HEK293 (cell line): ENCODE data around the gene NAT16.

ENCODE experiments used
- FEZF1 ChIP-seq: fragments of 450-650 bp; formaldehyde crosslinking; IDR thresholded peaks from 2 replicates; pipeline ENCODE4 v1.5.1; 2016; ENCODE audit warnings: missing biosample characterization, missing genetic modification characterization
- GLI2 ChIP-seq: fragments of 450-650 bp; formaldehyde crosslinking; IDR thresholded peaks from 2 replicates; pipeline ENCODE4; 2017; ENCODE audit warnings: missing biosample characterization, missing genetic modification characterization, low read depth, borderline replicate concordance
- IKZF3 ChIP-seq: fragments of 450-650 bp; IDR thresholded peaks from 2 replicates; pipeline ENCODE4 v1.5.0; 2018; ENCODE audit warnings: missing biosample characterization, mild to moderate bottlenecking, missing genetic modification characterization, moderate library complexity
- INSM2 ChIP-seq: fragments of 450-650 bp; formaldehyde crosslinking; IDR thresholded peaks from 2 replicates; pipeline ENCODE4 v1.5.1; 2016; ENCODE audit warnings: missing biosample characterization, missing genetic modification characterization
- OSR2 ChIP-seq: fragments of 450-650 bp; formaldehyde crosslinking; IDR thresholded peaks from 2 replicates; pipeline ENCODE4 v1.5.1; 2016; ENCODE audit warnings: missing biosample characterization, missing genetic modification characterization
- PRDM1 ChIP-seq: fragments of 450-650 bp; formaldehyde crosslinking; IDR thresholded peaks from 2 replicates; pipeline ENCODE4; 2016; ENCODE audit warnings: missing biosample characterization, missing genetic modification characterization
- PRDM10 ChIP-seq: fragments of 450-650 bp; formaldehyde crosslinking; IDR thresholded peaks from 2 replicates; pipeline ENCODE4 v1.5.1; 2016; ENCODE audit warnings: missing biosample characterization, missing genetic modification characterization
- SALL2 ChIP-seq: fragments of 450-650 bp; formaldehyde crosslinking; IDR thresholded peaks from 2 replicates; pipeline ENCODE4 v1.5.0; 2017; ENCODE audit warnings: missing biosample characterization, mild to moderate bottlenecking, missing genetic modification characterization, borderline replicate concordance
- ZBTB1 ChIP-seq: fragments of 450-650 bp; formaldehyde crosslinking; IDR thresholded peaks from 2 replicates; pipeline ENCODE4 v1.5.1; 2016; ENCODE audit warnings: missing biosample characterization, missing genetic modification characterization
- ZBTB49 ChIP-seq: fragments of 450-650 bp; formaldehyde crosslinking; IDR thresholded peaks from 2 replicates; pipeline ENCODE4 v1.5.1; 2016; ENCODE audit warnings: missing biosample characterization, missing genetic modification characterization, low read depth
- ZNF112 ChIP-seq: fragments of 450-650 bp; formaldehyde crosslinking; IDR thresholded peaks from 2 replicates; pipeline ENCODE4 v1.5.0; 2017; ENCODE audit warnings: missing biosample characterization, missing genetic modification characterization
- ZNF18 ChIP-seq: fragments of 450-650 bp; formaldehyde crosslinking; IDR thresholded peaks from 2 replicates; pipeline ENCODE4 v1.5.1; 2016; ENCODE audit warnings: missing biosample characterization, missing genetic modification characterization
- ZNF211 ChIP-seq: fragments of 450-650 bp; formaldehyde crosslinking; IDR thresholded peaks from 2 replicates; pipeline ENCODE4 v1.5.1; 2016; ENCODE audit warnings: low read depth, missing biosample characterization, missing genetic modification characterization
- ZNF221 ChIP-seq: fragments of 450-650 bp; formaldehyde crosslinking; IDR thresholded peaks from 2 replicates; pipeline ENCODE4 v1.5.1; 2017; ENCODE audit warnings: missing biosample characterization, missing genetic modification characterization, borderline replicate concordance
- ZNF223 ChIP-seq: fragments of 450-650 bp; formaldehyde crosslinking; IDR thresholded peaks from 2 replicates; pipeline ENCODE4 v1.5.1; 2016; ENCODE audit warnings: missing biosample characterization, missing genetic modification characterization
- ZNF404 ChIP-seq: fragments of 450-650 bp; formaldehyde crosslinking; IDR thresholded peaks from 2 replicates; pipeline ENCODE4 v1.5.1; 2017; ENCODE audit warnings: missing biosample characterization, missing genetic modification characterization
- ZNF518A ChIP-seq: fragments of 450-650 bp; formaldehyde crosslinking; conservative IDR thresholded peaks from 2 replicates; pipeline ENCODE4 v1.5.1; 2016; ENCODE audit warnings: low read depth, missing biosample characterization, missing genetic modification characterization
- ZNF548 ChIP-seq: fragments of 450-650 bp; formaldehyde crosslinking; IDR thresholded peaks from 2 replicates; pipeline ENCODE4 v1.5.1; 2016; ENCODE audit warnings: missing biosample characterization, missing genetic modification characterization
- ZNF555 ChIP-seq: fragments of 450-650 bp; formaldehyde crosslinking; conservative IDR thresholded peaks from 2 replicates; pipeline ENCODE4 v1.5.1; 2017; ENCODE audit warnings: missing biosample characterization, mild to moderate bottlenecking, missing genetic modification characterization, inconsistent platforms
- ZNF610 ChIP-seq: fragments of 450-650 bp; formaldehyde crosslinking; IDR thresholded peaks from 2 replicates; pipeline ENCODE4 v1.5.1; 2016; ENCODE audit warnings: missing biosample characterization, missing genetic modification characterization, borderline replicate concordance
- ZNF629 ChIP-seq: fragments of 450-650 bp; formaldehyde crosslinking; IDR thresholded peaks from 2 replicates; pipeline ENCODE4 v1.5.1; 2017; ENCODE audit warnings: missing biosample characterization, missing genetic modification characterization
- ZNF654 ChIP-seq: fragments of 450-650 bp; formaldehyde crosslinking; IDR thresholded peaks from 2 replicates; pipeline ENCODE4 v1.5.1; 2016; ENCODE audit warnings: low read depth, missing biosample characterization, missing genetic modification characterization
- ZNF660 ChIP-seq: fragments of 450-650 bp; IDR thresholded peaks from 2 replicates; pipeline ENCODE4 v1.5.1; 2018; ENCODE audit warnings: missing biosample characterization, mild to moderate bottlenecking, missing genetic modification characterization
- ZNF768 ChIP-seq: fragments of 450-650 bp; formaldehyde crosslinking; IDR thresholded peaks from 2 replicates; pipeline ENCODE4 v1.5.1; 2018; ENCODE audit warnings: missing biosample characterization, mild to moderate bottlenecking, missing genetic modification characterization
- ZNF792 ChIP-seq: fragments of 450-650 bp; formaldehyde crosslinking; IDR thresholded peaks from 2 replicates; pipeline ENCODE4 v1.5.1; 2016; ENCODE audit warnings: missing biosample characterization, missing genetic modification characterization

NAT16 gene

GRCh38 chr7:101166909-101167644 lies 13.0 kb downstream of the NAT16 start (continued):
- TF ChIP-seq ZNF518A (tag by site-specific recombination) = no peak
- TF ChIP-seq OSR2 (tag by site-specific recombination) = no peak
- no peak for TF ChIP-seq ZNF18 (tag by site-specific recombination)
- peak; percentile 40 for TF ChIP-seq PRDM10 (tag by site-specific recombination)
- no peak for TF ChIP-seq ZNF555 (tag by site-specific recombination)
- no peak for TF ChIP-seq ZNF404
- TF ChIP-seq ZNF223 (tag by site-specific recombination) = no peak
- TF ChIP-seq ZBTB49 (tag by site-specific recombination) = no peak
- TF ChIP-seq SALL2 (tag by site-specific recombination) = no peak
- no peak for TF ChIP-seq ZNF211 (tag by site-specific recombination)
- peak; percentile 39; the same call in 1 of the 2 replicates for TF ChIP-seq ZNF629
- no peak for TF ChIP-seq ZNF660 (tag by site-specific recombination)
- TF ChIP-seq ZNF792 (tag by site-specific recombination) = no peak
- TF ChIP-seq ZBTB1 (tag by site-specific recombination) = no peak
- no peak for TF ChIP-seq ZNF610 (tag by site-specific recombination)
- TF ChIP-seq ZNF768 (tag by site-specific recombination) = no peak
- TF ChIP-seq GLI2 = no peak
- no peak for TF ChIP-seq ZNF548 (tag by site-specific recombination)
- no peak for TF ChIP-seq FEZF1 (tag by site-specific recombination)
- 0 out of 2 replicates have a peak, but pooled peaks have one; percentile 50 for TF ChIP-seq IKZF3 (tag by site-specific recombination)
- no peak for TF ChIP-seq ZNF112 (tag by site-specific recombination)
- no peak for TF ChIP-seq ZNF654 (tag by site-specific recombination)
- TF ChIP-seq INSM2 = peak; percentile 39; the same call in 1 of the 2 replicates
- TF ChIP-seq PRDM1 (tag by site-specific recombination) = peak; percentile 96
- TF ChIP-seq ZNF221 (tag by site-specific recombination) = no peak
